Measurements from ENCODE around the gene TBL3.
A peak's percentile ranks its signal among the peaks of the same experiment; 100 is the strongest.
"Not testable (repeated sequence)": the region's sequence is repeated elsewhere in the genome, so short reads cannot be mapped to it uniquely, and the experiment has no call there.

Gene TBL3

DNA sequence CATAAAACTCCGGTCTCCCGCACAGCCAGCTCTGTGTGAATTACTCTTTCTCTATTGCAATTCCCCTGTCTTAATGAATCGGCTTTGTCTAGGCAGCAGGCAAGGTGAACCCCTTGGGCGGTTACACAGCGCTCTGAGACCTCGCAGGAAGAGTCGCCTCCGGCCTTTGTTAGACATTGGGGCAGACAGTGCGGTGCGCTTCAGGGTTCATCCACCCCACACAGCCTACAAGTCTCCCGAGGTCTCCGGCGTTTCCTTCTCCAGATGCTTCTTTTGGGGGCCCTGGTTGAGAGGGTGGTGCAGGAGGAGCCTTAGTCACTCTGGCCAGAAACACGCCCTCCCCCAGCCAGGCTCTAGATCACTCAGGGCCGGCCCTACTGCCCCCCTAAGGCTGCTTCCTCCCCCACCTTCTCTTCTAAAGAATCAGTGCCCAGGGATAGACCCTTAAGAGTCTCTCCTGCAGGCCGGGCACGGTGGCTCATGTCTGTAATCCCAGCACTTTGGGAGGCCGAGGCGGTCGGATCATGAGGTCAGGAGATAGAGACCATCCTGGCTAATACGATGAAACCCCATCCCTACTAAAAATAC is 27.1 kb upstream of the TBL3 start:
- DNase-seq, result no peak

DNA sequence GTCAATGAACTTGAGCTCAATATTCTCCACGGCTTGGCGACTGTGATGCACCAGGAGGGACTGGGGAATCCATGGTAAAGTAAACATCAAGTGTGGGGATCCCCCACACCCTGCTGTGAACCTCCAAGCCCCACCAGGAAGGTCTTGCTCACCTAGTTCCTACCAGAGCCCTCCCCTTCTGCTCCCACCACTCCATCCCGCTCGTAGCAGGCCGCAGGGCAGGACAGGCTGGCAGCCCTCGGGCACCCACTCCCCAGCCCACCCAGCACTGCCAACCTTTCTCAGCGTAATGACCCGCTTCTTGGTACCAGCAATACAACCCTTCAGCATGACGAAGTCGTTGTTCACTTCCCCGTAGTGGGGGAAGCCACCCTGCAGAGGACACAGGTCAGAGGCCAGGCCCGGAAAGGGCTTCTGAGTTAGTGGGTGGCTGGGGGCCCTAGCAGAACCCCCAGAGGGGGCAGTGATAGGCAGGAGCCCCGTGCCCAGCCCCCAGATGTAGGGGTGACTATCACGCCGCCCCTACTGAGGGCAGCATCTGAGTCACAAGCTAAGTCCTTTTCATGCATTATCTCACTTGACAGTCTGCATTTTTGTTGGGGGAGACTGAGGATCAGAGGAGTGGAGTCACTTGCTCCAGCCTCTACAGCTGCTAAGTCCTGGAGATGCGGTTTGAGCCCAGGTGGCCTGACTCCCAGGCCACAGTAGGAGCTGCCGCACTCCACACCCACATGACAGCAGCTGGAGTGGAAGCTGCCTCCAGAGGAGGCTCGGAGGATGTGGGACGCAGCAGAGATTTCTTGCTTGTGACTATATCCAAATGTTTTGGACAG is 26.1 kb upstream of the TBL3 start:
- DNase-seq, result no peak

- no peak for DNase-seq
Observed at GRCh38 chr16:1946495-1947368, 25.1 kb upstream of the TBL3 start.

DNA sequence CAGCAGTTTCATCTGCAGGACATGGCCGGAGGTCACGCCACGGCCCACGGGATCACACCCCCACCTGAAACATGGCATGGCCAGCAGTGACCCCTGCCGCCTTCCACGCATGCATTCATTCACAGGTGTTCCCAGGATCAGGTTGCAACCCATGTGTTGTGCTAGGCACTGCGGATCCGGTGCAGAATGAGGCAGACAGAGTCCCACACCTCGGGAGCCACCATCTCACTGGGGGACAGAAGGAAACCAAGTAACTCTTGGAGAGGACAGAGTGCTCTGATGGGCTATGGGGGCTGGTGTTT is 24.5 kb upstream of the TBL3 start:
- no peak for DNase-seq

- no peak for DNase-seq
Observed at GRCh38 chr16:1949507-1949906, 22.3 kb upstream of the TBL3 start.

DNA sequence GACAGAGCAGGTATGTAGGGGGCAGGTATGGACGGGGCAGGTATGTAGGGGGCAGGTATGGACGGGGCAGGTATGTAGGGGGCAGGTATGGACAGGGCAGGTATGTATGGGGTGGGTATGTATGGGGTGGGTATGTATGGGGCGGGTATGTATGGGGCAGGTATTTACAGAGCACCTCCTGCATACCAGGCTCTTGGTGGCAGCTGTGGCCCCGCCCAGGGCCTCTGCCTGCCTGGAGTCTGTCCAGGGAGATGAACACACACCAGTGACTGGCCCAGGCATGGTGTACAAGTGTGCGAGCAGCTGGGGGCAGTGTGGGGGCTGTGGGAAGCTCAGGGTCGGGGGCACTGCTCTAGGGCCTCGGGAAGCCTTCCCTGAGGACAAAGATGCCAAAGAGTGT is 21.8 kb upstream of the TBL3 start:
- DNase-seq, result no peak

- DNase-seq, result no peak
Observed at GRCh38 chr16:1950559-1950958, 21.3 kb upstream of the TBL3 start.

GRCh38 chr16:1953734-1954133 is 18.1 kb upstream of the TBL3 start:
- no peak for DNase-seq

DNA sequence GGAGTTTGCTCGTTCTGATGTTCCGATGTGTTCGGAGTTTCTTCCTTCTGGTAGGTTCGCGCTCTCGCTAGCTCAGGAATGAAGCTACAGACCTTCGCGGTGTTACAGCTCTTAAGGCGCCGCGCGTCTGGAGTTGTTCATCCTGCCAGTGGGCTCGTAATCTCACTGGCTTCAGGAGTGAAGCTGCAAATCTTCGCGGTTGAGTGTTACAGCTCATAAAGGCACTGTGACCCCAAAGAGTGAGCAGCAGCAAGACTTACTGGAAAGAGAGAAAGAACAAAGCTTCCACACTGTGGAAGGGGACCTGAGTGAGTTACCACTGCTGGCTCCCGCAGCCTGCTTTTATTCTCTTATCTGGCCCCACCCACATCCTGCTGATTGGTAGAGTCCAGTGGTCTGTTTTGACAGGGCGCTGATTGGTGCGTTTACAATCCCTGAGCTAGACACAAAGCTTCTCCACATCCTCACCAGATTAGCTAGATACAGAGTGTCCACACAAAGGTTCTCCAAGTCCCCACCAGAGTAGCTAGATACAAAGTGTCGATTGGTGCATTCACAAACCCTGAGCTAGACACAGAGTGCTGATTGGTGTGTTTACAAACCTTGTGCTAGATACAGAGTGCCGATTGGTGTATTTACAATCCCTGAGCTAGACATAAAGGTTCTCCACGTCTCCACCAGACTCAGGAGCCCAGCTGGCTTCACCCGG is 14.3 kb upstream of the TBL3 start:
- not testable (repeated sequence) for DNase-seq

GRCh38 chr16:1958143-1958491 is 13.7 kb upstream of the TBL3 start:
- not testable (repeated sequence) for DNase-seq

DNA sequence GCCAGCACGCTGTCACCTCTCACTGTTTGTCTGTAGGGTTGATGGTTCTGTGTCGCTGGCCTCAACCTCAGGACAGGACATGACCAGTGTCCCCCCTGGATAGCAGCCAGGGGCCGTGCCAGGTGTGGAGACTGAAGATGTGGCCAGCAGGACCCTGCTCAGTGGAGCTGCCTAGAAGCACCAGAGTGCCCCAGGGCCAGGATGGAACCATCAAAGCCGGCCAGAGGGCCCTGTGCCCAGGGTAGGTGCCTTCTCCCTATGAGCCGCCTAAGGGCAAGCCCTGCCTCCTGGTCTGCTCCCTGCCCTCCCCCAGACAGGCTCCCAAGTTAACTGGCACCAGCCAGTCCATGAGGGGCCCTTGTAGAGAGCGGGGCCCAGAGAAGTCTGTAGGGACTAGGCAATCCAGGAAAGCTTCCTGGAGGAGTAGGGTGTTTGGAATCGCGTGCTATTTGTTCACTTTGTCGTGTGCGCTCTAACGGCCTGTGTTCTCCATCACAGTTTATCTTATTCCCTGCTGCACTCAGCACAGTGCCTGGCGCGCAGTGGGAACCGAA is 13.1 kb upstream of the TBL3 start:
- no peak for DNase-seq

- DNase-seq, result peak; percentile 39
Observed at GRCh38 chr16:1959269-1960039, 12.4 kb upstream of the TBL3 start, which contains the start of gene NDUFB10. NDUFB10 (plus strand) TSS chr16:1959538; CDS start chr16:1959625, 87 bp downstream.

DNA sequence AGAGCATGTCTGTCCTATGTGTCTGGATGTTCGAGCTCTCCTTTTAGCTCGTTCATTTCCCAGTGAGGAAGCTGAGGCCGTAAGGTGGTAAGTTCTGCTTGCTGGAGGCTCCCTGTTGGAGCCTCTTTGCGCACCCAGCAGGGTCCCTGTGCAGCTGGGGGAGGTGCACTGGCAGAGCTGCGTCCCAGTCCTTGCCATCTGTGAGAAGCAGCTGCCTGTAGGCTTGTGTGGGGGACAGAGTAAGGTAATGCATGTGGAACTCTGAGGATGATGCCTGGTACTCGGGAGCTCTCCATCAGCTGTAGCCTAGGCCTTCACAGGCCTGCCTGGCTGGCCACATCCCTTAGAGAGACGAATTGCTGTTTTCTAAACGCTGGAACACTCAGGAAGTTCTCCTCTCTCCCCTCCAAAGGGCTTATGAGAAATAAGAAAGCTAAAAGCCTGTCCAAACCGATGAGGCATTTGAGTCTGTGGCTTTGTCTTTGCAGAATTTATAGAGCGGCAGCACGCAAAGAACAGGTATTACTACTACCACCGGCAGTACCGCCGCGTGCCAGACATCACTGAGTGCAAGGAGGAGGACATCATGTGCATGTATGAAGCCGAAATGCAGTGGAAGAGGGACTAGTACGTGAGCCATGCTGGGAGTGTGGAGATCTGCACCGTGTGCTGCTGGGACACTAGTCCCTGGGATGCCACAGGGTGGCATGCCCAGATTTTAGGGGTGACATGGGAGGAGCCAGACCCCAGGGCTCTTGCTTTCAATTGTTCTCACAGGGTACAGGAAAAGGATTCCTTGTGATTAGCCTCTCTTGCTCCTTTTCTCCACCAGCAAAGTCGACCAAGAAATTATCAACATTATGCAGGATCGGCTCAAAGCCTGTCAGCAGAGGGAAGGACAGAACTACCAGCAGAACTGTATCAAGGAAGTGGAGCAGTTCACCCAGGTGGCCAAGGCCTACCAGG is 10.9 kb upstream of the TBL3 start:
- DNase-seq, result no peak

- DNase-seq, result no peak
Observed at GRCh38 chr16:1961651-1962067, 10.2 kb upstream of the TBL3 start.

DNA sequence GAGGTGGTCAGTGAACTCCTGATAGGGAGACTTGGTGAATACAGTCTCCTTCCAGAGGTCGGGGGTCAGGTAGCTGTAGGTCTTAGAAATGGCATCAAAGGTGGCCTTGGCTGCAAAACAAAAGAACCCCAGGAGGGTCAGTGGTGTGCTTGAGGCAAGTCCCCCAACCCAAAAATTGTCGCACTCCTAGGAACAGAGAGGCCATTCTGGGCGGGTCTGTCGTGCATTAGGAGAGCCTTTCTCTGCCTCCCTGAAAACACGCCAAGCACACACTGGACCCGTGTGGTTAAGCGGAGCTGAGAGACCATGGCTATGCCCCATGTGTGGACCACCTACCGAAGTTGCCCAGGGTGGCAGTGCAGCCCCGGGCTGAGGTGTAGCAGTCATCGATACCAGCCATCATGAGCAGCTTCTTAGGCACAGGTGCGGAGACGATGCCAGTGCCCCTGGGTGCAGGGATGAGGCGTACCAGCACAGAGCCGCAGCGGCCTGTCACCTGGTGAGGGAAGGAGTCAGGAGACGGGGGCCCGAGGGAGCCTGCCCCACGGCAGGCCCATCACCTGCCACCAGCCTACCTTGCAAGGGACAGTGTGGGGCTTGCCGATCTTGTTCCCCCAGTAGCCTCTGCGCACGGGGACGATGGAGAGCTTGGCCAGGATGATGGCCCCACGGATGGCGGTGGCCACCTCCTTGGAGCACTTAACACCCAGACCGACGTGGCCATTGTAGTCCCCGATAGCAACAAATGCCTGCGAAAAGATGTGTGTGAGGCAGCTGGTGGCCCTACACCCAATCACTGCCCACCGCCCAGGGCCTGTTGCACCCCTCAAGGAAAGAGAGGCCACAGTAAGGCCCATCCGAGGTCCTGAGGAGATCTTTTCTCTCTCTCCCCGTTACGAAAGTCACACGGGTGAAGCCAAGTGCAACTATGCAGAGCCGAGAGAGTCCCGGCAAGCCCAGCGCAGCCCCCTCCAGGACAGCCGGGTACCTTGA is 9.4 kb upstream of the TBL3 start:
- DNase-seq, result not testable (repeated sequence)

GRCh38 chr16:1963806-1964505 is 7.9 kb upstream of the TBL3 start:
- DNase-seq, result no peak

DNA sequence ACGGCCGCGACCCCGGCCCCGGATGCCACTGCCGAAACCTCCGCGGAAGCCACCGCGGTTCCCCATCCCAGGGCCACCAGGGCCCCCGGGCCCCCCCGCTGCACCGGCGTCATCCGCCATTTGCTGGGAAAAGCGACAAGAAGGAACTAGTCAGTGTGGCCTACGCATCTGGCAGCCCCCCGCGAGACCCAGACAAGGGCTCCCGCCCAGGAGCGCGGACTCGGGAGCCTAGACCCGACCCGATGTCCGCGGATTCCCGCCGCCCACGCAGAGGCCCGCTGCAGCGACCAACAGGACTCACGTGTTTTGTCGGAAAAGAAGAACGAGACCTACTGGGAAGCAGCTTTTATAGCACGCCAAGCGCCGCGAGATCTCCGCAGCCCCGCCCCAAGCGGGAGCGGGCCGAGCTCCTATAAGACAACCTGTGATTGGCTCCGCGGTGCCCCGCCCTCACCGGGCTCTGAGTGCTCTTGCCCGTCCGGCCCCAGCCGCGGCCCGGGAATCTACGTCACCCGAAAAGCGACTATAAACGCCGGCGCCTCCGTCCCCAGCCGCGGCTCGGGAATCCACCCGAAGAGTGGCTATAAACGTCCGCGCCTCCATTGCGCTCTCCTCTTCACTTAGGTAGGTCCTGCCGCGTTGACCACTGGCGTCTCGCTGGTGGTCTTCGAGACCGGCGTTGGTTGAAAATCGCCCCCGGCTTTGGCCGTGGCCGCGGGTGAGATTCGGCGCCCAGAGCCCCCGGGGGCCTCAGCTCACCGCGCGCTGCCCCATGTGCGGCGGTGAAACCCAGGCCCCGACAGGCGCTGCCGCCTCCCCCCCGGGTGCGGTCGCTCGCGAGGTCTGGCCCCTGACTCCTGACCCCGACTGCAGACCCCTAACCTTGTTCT is 7.1 kb upstream of the TBL3 start, which contains the start of gene RPS2:
Gene RPS2 (minus strand): TSS at position 321 of the 890 bp plus-strand sequence. CDS start 201 bp downstream, at position 120.
- DNase-seq, result peak; percentile 84

Measured in NCI-H748 treated with DMSO at 0.1 percent for 48 hours (cell line).